ENCODE data around the gene IFNW1. TPM values are rescaled to one million over a fixed set of nuclear protein-coding genes. Genes with fewer than 3 reads are reported as not detected.
"Not testable (repeated sequence)": the region's sequence is repeated elsewhere in the genome, so short reads cannot be mapped to it uniquely, and the experiment has no call there.

IFNW1 gene
- not detected in 2 replicates for total RNA-seq (2014; rRNA removed; shearing (Covaris generic); ENCODE audit: low replicate concordance)

DNA sequence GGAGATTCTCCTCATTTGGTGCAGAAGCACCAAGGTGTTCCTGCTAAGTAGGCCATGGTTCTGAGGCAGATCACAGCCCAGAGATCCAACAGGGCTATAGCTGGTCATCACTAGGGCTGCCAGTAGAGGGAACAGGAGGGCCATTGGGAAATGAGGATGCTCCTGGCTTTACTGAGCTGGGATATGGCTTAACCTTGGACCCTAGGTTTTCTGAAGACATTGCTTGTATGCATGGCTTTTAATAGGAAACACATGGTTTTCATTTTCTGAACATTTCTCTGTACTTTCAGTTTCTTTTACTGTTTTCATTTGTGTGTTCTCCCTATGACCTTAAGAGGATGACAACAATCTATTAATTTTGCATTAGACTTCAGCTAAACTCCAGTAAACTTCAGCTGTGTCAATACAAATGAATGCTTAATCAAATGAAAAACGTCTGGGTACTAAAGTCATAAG, at the start of gene IFNW1:
IFNW1 (minus strand) TSS at position 406 of the 456 bp plus-strand sequence; CDS start at position 144, 262 bp downstream.
- DNase-seq (ENCODE audit: low read depth), result no peak
- in situ Hi-C loops (cut with HindIII; ENCODE audit: low pct_unique_long_range_greater_than_20kb, low sequenced_read_pairs), result no loop called here

DNA sequence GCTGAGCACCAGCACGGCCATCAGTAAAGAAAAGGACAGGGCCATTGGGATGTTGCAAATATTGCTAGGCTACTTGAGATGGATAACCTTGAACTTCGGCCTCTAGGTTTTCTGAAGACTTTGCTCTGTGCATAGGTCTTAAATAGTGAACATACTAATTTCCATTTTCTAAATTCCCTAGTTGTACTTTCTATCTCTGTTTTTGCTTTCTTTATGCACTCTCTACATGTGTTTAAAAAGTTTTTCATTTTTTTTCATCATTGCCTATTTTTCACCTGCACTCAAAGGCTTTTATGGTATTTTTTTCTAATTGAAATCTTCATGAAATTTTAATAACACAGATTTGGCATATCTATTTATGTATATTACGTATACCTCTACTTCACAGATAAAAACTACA, 45.9 kb upstream of the IFNW1 start, which contains the start of gene IFNA4:
IFNA4 (minus strand) TSS at position 101 of the 400 bp plus-strand sequence; CDS start at position 45, 56 bp downstream.
- in situ Hi-C loops (cut with HindIII; ENCODE audit: low pct_unique_long_range_greater_than_20kb, low sequenced_read_pairs); DNase-seq (ENCODE audit: low read depth): not testable (repeated sequence)

DNA sequence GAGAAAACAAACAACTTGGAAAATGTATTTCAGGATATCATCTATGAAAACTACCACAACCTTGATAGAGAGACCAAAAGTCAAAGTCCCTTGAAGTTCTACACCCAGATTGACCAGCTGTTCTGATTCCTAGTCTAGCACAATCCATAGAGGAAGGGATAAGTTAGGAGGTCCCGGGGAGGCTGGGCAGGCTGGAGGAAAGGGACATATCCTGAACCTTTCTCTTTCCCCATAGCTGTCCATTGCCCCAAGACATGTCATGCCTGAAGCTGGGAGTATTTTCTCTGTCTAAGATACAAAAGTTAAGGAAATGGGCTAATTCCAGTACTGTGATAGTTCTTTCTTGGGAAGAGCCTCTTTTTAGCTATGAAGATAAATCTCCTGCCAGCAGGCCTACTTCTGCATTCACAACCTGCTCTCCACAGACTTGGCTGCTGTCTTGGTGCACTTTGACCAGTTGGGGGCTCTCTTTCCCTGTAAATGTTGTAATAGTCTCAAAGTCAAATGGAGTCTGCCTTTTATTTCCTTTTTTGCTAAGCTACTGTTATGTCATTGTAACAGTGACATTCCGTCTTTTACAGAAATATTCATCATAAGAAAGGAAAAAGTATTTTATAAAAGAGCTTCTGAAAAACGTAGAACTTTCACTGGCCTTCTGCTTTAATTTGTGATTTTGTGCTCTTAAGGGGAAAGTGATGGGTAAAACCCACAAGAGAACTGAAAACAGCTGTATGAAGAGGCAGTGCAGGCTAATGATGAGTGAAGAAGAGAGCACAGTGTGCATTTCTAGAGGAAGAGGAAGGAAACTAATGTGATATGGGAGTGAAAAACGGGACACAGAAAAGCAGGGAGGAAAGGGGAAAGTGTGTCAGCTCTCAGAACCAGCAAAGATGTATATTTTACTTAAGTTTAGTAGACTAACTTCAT, 41.4 kb upstream of the IFNW1 start:
- in situ Hi-C loops (cut with HindIII; ENCODE audit: low pct_unique_long_range_greater_than_20kb, low sequenced_read_pairs), result not testable (repeated sequence)

DNA sequence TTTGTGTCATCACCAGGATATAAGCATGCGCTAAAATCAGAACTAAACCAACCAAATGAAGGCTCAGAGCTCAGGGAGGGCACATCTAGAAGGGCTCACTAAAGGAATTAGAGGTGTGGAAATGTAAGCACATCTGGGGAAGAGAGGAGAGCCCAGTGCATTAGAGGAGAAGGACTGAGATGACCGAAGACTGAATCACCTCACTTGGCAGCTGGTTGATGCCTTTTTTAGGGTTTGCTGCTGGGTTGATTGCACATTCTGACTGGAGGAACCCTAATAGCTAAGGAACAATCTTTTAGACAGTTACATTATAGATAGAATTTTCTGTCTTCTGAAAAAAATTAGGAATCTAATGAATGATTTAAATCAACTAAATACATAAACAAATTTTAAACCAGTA, 33.0 kb upstream of the IFNW1 start:
- no peak for DNase-seq (ENCODE audit: low read depth)
- in situ Hi-C loops (cut with HindIII; ENCODE audit: low pct_unique_long_range_greater_than_20kb, low sequenced_read_pairs), result no loop called here

More for the DNA sequence above, 41.4 kb upstream of the IFNW1 start:
- peak; percentile 3 for DNase-seq (ENCODE audit: low read depth)

DNA sequence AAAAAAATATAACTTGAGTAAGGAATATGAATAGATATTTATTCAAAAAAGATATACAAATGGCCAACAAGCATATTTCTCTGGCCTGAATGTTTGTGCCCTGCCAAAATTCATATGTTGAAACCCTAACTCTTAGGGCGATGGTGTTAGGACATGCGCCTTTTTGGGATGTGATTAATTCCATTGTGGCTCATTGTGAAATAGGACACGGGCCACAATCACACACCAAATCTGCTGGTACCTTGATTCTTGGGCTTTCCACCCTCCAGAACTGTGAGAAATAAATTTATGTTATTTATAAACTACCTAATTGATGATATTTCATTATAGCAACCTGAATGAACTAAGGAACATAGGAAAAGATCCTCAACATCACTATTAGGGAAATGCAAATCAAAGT, 30.5 kb upstream of the IFNW1 start:
- in situ Hi-C loops (cut with HindIII; ENCODE audit: low pct_unique_long_range_greater_than_20kb, low sequenced_read_pairs), result no loop called here
- no peak for DNase-seq (ENCODE audit: low read depth)

DNA sequence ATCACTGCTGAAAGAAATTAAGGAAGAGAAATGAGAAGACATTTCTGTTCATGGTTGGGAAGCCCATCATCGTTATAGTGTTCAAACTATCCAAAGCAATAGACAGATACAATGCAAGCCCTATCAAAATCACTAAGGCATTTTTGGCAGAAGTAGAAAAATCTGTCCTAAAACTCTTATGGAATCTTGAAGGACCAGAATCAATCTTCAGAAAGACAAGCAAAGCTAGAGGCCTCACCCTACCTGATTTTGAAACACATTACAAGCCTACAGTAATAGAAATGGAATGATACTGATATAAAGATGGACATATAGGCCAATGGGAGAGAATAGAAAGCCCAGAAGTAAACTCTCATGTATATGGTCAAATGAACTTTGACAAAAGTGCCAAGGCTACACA, 29.7 kb upstream of the IFNW1 start:
- no peak for DNase-seq (ENCODE audit: low read depth)
- in situ Hi-C loops (cut with HindIII; ENCODE audit: low pct_unique_long_range_greater_than_20kb, low sequenced_read_pairs), result no loop called here

DNA sequence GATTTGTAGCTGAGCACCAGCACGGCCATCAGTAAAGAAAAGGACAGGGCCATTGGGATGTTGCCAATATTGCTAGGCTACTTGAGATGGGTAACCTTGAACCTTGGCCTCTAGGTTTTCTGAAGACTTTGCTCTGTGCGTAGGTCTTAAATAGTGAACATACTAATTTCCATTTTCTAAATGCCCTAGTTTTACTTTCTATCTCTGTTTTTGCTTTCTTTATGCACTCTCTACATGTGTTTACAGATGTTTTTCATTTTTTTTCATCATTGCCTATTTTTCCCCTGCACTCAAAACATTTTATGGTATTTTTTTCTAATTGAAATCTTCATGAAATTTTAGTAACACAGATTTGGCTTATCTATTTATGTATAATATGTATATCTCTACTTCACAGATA, 24.9 kb upstream of the IFNW1 start, which contains the start of gene IFNA21:
IFNA21 (minus strand) TSS at position 101 of the 400 bp plus-strand sequence; CDS start at position 53, 48 bp downstream.
- in situ Hi-C loops (cut with HindIII; ENCODE audit: low pct_unique_long_range_greater_than_20kb, low sequenced_read_pairs), result not testable (repeated sequence)

DNA sequence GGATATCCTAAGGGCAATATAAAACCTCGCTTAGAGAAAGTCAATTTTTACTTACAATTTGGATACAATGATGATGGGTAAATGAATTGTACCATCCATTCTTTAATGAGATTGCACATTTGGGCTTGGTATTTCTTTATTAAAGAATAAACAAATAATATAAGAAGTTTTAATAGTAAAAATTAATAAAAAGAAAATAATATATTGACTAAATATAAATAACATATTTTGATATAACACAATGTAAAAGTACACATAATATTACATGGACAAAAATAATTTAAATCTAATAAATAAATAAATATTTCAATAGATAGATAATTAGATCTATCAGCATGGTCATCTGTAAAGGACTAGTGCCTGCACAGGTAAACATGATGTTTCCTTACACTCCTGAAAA, 23.9 kb upstream of the IFNW1 start:
- no peak for DNase-seq (ENCODE audit: low read depth)

More for the DNA sequence above, 24.9 kb upstream of the IFNW1 start, which contains the start of gene IFNA21:
- not testable (repeated sequence) for DNase-seq (ENCODE audit: low read depth)

DNA sequence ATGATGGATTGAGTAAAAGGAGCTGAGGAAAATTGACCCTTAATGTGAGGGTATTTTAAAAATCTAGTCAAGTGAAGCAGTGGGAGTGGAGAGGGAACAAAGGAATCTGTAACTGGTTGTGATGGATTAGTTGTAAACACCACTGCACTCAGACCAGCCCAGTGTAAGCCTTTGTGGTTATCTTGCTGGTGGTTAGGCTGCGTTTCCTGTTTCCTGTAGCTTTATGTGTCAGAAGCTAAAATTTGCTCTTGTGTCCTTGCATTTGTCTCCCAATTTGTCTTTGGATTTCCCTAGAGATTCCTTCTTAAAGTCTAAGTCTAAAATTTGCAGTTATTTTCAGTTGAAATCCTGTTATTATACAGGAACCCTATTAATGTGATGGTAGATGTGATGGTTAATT, 18.5 kb upstream of the IFNW1 start:
- in situ Hi-C loops (cut with HindIII; ENCODE audit: low pct_unique_long_range_greater_than_20kb, low sequenced_read_pairs), result no loop called here
- no peak for DNase-seq (ENCODE audit: low read depth)

More for the DNA sequence above, 23.9 kb upstream of the IFNW1 start:
- in situ Hi-C loops (cut with HindIII; ENCODE audit: low pct_unique_long_range_greater_than_20kb, low sequenced_read_pairs), result no loop called here

DNA sequence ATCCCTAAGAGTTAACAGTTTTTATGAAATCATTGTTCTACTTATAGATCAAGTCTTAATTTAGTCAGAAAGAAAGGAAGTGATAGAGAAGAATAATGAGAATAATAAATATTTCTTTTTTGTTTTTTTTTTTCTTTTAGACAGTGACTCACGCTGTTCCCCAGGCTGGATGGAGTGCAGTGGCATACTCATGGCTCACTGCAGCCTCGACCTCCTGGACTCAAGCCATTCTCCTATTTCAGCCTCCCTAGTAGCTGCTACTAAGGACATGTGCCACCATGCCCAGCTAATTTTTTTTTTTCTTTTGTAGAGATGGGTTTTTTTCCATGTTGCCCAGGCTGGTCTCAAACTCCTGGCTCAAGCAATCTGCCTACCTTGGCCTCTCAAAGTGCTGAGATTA, 13.9 kb upstream of the IFNW1 start:
- no peak for DNase-seq (ENCODE audit: low read depth)
- in situ Hi-C loops (cut with HindIII; ENCODE audit: low pct_unique_long_range_greater_than_20kb, low sequenced_read_pairs), result no loop called here

DNA sequence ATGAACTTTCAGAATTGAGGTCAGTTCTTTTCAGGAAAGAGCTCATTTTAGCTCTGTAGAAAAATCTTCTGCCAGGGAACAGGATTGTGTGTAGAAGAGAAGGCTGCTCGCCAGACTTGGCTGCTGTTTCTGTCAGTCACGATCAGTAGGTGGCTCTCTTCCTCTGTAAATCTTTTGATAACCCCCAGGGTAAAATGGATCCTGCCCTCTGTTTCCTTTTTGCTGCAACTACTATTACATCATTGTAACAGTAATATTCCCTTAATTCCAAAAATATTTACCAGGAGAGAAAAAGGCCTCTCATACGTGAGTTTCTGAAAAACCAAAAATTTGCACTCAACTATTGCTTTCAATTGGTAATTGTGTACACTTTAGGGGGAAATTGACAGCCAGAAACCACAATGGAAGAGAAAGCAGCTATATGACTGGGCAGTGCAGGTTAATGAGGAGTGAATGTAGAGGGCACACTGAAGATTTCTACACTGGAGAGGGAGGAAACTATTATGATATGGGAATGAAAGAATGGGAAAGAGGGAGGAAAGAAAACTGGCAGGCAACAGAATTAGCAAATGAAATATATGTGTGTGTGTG, 12.5 kb upstream of the IFNW1 start:
- in situ Hi-C loops (cut with HindIII; ENCODE audit: low pct_unique_long_range_greater_than_20kb, low sequenced_read_pairs), result no loop called here
- peak; percentile 14 for DNase-seq (ENCODE audit: low read depth)

DNA sequence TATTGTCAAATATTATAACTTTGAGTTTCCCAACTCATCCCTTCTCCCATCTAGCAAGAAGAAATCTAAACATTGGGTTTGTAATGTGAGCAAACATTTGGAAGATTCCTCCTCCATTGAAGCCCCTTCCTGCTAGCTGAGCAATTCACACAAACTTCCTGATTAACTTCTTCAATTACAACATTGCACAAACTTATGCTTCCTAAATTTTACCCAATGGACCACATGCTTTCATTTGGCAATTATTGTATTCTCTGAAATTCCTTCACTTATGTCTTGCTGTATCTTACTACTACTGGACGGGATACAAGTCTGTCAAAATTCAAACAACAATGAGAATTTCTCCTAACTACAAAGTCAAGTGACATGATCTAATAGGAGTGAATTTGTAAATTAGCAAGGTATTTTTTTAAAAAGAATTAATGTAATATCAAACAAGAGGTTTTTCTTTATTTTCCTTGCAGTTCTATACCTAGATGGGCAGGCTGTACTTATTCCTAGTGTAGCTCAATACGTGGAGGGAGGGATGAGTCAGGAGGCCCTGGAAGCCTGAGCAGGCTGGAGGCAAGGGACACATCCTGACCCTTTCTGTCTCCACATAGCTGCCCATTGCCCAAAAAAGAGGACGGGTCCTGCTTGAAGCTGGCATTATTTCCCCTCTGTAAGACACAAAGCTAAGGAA, 11.8 kb upstream of the IFNW1 start:
- in situ Hi-C loops (cut with HindIII; ENCODE audit: low pct_unique_long_range_greater_than_20kb, low sequenced_read_pairs), result no loop called here
- DNase-seq (ENCODE audit: low read depth), result peak; percentile 9

DNA sequence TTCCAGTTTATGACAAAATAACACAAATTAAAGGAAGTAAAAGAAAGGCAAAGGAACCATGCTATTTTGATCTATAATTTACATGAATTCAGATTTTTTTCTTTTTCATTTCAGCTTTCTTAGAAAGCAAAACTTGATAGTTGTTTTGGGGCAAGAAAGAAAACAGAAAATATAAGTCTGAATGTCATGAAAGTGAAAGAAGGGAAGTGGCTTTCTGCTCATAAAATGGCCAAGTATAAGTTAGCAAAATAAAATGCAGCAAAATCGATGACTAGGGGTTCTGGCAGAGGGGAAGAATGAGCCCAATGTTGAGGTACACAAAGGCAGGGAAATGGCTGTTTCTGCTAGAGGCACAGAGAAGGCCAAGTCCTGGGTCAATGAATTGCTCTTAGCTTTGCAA, 3.0 kb upstream of the IFNW1 start:
- in situ Hi-C loops (cut with HindIII; ENCODE audit: low pct_unique_long_range_greater_than_20kb, low sequenced_read_pairs), result no loop called here
- DNase-seq (ENCODE audit: low read depth), result no peak

DNA sequence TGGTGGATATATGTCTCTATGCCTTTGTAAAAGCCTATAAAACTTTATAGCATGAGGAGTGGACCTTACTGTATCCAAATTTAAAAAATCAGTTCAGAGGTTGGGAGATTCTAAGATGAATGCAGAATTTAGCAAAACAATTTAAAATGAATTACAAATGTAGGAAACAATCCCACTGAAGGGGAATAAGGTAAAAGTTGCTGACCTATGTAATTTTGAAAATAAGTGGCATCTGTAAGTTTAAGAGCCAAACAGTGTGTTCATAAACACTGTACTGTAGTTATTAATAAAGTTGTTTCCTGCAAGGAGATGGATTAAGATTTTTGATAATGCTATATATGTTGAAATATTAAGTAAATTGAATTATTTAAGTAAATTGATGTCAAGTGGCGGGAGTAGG, 4.6 kb downstream of the IFNW1 start:
- no peak for DNase-seq (ENCODE audit: low read depth)
- in situ Hi-C loops (cut with HindIII; ENCODE audit: low pct_unique_long_range_greater_than_20kb, low sequenced_read_pairs), result no loop called here

DNA sequence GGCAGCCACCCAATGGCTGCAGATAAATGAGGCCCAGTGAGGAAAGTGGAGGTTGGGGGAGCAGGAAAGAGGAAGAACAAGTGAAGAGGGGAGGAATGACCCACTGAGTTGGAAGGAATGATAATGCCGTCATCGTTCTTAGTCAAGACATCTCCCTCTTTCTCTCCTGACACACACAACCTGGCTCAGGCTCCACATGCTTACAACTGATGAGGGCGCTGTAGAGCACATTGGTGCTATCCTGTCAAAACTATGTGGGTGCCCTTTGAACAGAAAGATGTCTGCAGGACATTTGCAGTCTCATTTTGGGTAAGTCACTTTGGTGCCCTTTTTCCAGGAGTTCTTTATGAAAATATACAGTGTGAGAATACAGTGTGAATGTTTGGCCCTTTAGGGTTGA, 5.9 kb downstream of the IFNW1 start:
- no peak for DNase-seq (ENCODE audit: low read depth)
- in situ Hi-C loops (cut with HindIII; ENCODE audit: low pct_unique_long_range_greater_than_20kb, low sequenced_read_pairs), result no loop called here

DNA sequence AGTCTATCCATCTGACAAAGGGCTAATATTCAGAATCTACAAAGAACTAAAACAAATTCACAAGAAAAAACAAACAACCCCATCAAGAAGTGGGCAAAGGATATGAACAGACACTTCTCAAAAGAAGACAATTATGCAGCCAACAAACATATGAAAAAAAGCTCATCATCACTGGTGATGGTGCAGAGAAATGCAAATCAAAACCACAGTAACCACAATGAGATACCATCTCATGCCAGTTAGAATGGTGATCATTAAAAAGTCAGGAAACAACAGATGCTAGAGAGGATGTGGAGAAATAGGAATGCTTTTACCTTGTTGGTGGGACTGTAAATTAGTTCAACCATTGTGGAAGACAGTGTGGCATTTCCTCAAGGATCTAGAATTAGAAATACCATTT, 13.4 kb downstream of the IFNW1 start:
- not testable (repeated sequence) for DNase-seq (ENCODE audit: low read depth)

DNA sequence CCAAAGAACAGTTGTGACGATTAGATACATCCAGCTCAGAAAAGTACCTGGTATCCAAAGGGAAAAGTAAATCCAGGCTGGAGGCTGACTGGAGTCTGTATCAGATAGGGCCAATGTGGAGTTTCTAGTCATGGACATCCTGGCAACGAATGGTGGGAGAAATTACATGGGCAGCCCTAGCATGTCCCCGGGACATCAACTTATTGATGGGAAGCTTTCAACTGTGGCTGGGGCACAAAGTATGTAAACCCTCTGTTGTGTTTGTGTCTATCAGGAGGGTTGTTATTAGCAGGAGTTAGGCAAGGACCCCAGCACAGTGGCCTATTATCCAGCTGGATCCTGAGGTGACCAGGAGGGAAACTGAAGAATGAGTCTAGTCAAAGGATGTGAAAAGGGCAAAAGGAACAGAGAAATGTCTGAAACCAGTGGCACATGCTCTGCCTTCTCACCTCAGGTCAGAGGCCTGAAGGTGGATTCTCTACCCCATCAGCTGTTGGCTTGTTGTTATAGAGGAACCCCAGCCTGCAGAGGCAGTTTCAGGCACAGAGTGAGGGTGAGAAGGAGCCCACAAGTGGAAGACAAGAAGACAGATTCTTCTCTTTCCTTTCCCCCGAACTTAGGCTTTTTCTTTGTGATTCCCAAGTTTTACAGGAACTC, 19.9 kb downstream of the IFNW1 start:
- no peak for DNase-seq (ENCODE audit: low read depth)
- in situ Hi-C loops (cut with HindIII; ENCODE audit: low pct_unique_long_range_greater_than_20kb, low sequenced_read_pairs), result no loop called here

More for the DNA sequence above, 13.4 kb downstream of the IFNW1 start:
- in situ Hi-C loops (cut with HindIII; ENCODE audit: low pct_unique_long_range_greater_than_20kb, low sequenced_read_pairs), result not testable (repeated sequence)

DNA sequence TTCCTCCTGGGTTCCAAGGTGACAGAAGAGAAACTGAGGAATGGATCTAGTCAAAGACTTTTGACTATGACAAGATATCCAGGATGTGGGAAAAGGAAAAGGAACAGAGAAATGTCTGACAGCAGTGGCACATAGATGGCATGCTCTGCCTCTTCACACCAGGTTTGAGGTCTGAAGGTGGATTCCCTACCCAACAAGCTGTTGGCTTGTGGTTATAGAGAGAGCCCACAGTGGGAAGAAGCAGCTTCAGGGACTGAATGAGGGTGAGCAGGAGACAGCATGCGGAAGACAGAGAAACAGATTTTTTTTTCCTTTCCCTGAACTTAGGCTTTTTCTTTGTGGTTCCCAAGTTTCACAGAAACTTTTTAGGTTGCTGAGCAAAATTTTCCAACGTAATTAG, 20.6 kb downstream of the IFNW1 start:
- no peak for DNase-seq (ENCODE audit: low read depth)
- in situ Hi-C loops (cut with HindIII; ENCODE audit: low pct_unique_long_range_greater_than_20kb, low sequenced_read_pairs), result no loop called here
